ENCODE measurements around the gene GSTO1.
A peak's percentile ranks its signal among the peaks of the same experiment; 100 is the strongest.
"Not testable (repeated sequence)": the region's sequence is repeated elsewhere in the genome, so short reads cannot be mapped to it uniquely, and the experiment has no call there.

The GSTO1 gene

GRCh38 chr10:104247513-104248146 lies 7.1 kb upstream of the GSTO1 start:
- peaks cover 7 to 13% of the 10 kb centered on the region in 2 donors for H3K4me1 ChIP-seq (ENCODE audit: control insufficient read depth in 1 of 2, insufficient read depth in 2 of 2, low read length in 2 of 2)
- H3K9ac ChIP-seq (ENCODE audit: low read depth in 1 of 2, low read length in 2 of 2), result no peak overlapping the region
- no peak overlapping the region for H3K27ac ChIP-seq (ENCODE audit: low read depth, low read length)
- peaks cover 0 to 6% of the 10 kb centered on the region in 2 donors for H3K9me3 ChIP-seq (ENCODE audit: control insufficient read depth in 1 of 2, low read length in 2 of 2)
- no peaks in the 10 kb centered on the region for H3K27me3 ChIP-seq (ENCODE audit: control insufficient read depth in 1 of 2, insufficient read depth in 2 of 2, low read length in 2 of 2)
- H3K4me3 ChIP-seq (ENCODE audit: low read depth in 1 of 2, low read length in 2 of 2), result no peak overlapping the region
- H3K36me3 ChIP-seq (ENCODE audit: control insufficient read depth in 1 of 2, insufficient read depth in 2 of 2, low read length in 2 of 2), result no peaks in the 10 kb centered on the region

- not testable (repeated sequence) for H3K9me3 ChIP-seq (ENCODE audit: control insufficient read depth in 1 of 2, low read length in 2 of 2); H3K4me3 ChIP-seq (ENCODE audit: low read depth in 1 of 2, low read length in 2 of 2); H3K27me3 ChIP-seq (ENCODE audit: control insufficient read depth in 1 of 2, insufficient read depth in 2 of 2, low read length in 2 of 2); H3K9ac ChIP-seq (ENCODE audit: low read depth in 1 of 2, low read length in 2 of 2); H3K27ac ChIP-seq (ENCODE audit: low read depth, low read length); H3K36me3 ChIP-seq (ENCODE audit: control insufficient read depth in 1 of 2, insufficient read depth in 2 of 2, low read length in 2 of 2)
- H3K4me1 ChIP-seq (ENCODE audit: control insufficient read depth in 1 of 2, insufficient read depth in 2 of 2, low read length in 2 of 2), result peaks cover 20 to 26% of the 10 kb centered on the region in 2 donors
These were observed 5.8 kb upstream of the GSTO1 start for GRCh38 chr10:104248931-104249330.

- Histone ChIP-seq H3K9me3 (ENCODE audit: control insufficient read depth in 1 of 2, low read length in 2 of 2) (peaks cover 0 to 6% of the 10 kb centered on the region in 2 donors), H3K27me3 (ENCODE audit: control insufficient read depth in 1 of 2, insufficient read depth in 2 of 2, low read length in 2 of 2) (no peaks in the 10 kb centered on the region), H3K36me3 (ENCODE audit: control insufficient read depth in 1 of 2, insufficient read depth in 2 of 2, low read length in 2 of 2) (no peaks in the 10 kb centered on the region), H3K4me1 (ENCODE audit: control insufficient read depth in 1 of 2, insufficient read depth in 2 of 2, low read length in 2 of 2) (peaks cover 28 to 33% of the 10 kb centered on the region in 2 donors), H3K4me3 (ENCODE audit: low read depth in 1 of 2, low read length in 2 of 2) (no peak overlapping the region), H3K27ac (ENCODE audit: low read depth, low read length) (no peak overlapping the region), H3K9ac (ENCODE audit: low read depth in 1 of 2, low read length in 2 of 2) (no peak overlapping the region)
These were observed 4.3 kb upstream of the GSTO1 start for GRCh38 chr10:104250371-104250770.

- H3K27ac ChIP-seq (ENCODE audit: low read depth, low read length), result no peak overlapping the region
- peaks cover 0 to 6% of the 10 kb centered on the region in 2 donors for H3K9me3 ChIP-seq (ENCODE audit: control insufficient read depth in 1 of 2, low read length in 2 of 2)
- peaks cover 39 to 42% of the 10 kb centered on the region in 2 donors for H3K4me1 ChIP-seq (ENCODE audit: control insufficient read depth in 1 of 2, insufficient read depth in 2 of 2, low read length in 2 of 2)
- H3K9ac ChIP-seq (ENCODE audit: low read depth in 1 of 2, low read length in 2 of 2), result no peak overlapping the region
- H3K4me3 ChIP-seq (ENCODE audit: low read depth in 1 of 2, low read length in 2 of 2), result no peak overlapping the region
- no peaks in the 10 kb centered on the region for H3K36me3 ChIP-seq (ENCODE audit: control insufficient read depth in 1 of 2, insufficient read depth in 2 of 2, low read length in 2 of 2)
- no peaks in the 10 kb centered on the region for H3K27me3 ChIP-seq (ENCODE audit: control insufficient read depth in 1 of 2, insufficient read depth in 2 of 2, low read length in 2 of 2)
These were observed 3.2 kb upstream of the GSTO1 start for GRCh38 chr10:104251443-104251842.

GRCh38 chr10:104252368-104252767 lies 2.3 kb upstream of the GSTO1 start:
- Histone ChIP-seq H3K4me1 (ENCODE audit: control insufficient read depth in 1 of 2, insufficient read depth in 2 of 2, low read length in 2 of 2) (peaks cover 45 to 51% of the 10 kb centered on the region in 2 donors), H3K27ac (ENCODE audit: low read depth, low read length) (no peak overlapping the region), H3K27me3 (ENCODE audit: control insufficient read depth in 1 of 2, insufficient read depth in 2 of 2, low read length in 2 of 2) (no peaks in the 10 kb centered on the region), H3K9ac (ENCODE audit: low read depth in 1 of 2, low read length in 2 of 2) (no peak overlapping the region), H3K4me3 (ENCODE audit: low read depth in 1 of 2, low read length in 2 of 2) (no peak overlapping the region), H3K36me3 (ENCODE audit: control insufficient read depth in 1 of 2, insufficient read depth in 2 of 2, low read length in 2 of 2) (no peaks in the 10 kb centered on the region), H3K9me3 (ENCODE audit: control insufficient read depth in 1 of 2, low read length in 2 of 2) (peaks cover 0 to 1% of the 10 kb centered on the region in 2 donors)

- Histone ChIP-seq H3K27me3 (ENCODE audit: control insufficient read depth in 1 of 2, insufficient read depth in 2 of 2, low read length in 2 of 2) (no peaks in the 10 kb centered on the region), H3K4me3 (ENCODE audit: low read depth in 1 of 2, low read length in 2 of 2) (peak overlapping the region; percentile 7 to 84), H3K9me3 (ENCODE audit: control insufficient read depth in 1 of 2, low read length in 2 of 2) (no peaks in the 10 kb centered on the region), H3K4me1 (ENCODE audit: control insufficient read depth in 1 of 2, insufficient read depth in 2 of 2, low read length in 2 of 2) (peaks cover 45 to 53% of the 10 kb centered on the region in 2 donors), H3K27ac (ENCODE audit: low read depth, low read length) (no peak overlapping the region), H3K36me3 (ENCODE audit: control insufficient read depth in 1 of 2, insufficient read depth in 2 of 2, low read length in 2 of 2) (peaks cover 3 to 4% of the 10 kb centered on the region in 2 donors), H3K9ac (ENCODE audit: low read depth in 1 of 2, low read length in 2 of 2) (no peak overlapping the region)
These were observed 1.6 kb upstream of the GSTO1 start for GRCh38 chr10:104253106-104253505.

GRCh38 chr10:104253606-104254410 lies 884 bp upstream of the GSTO1 start:
- Histone ChIP-seq H3K4me3 (ENCODE audit: low read depth in 1 of 2, low read length in 2 of 2) (peak overlapping the region; percentile 84 to 88), H3K27ac (ENCODE audit: low read depth, low read length) (no peak overlapping the region), H3K9ac (ENCODE audit: low read depth in 1 of 2, low read length in 2 of 2) (peak overlapping the region; percentile 93 to 94), H3K27me3 (ENCODE audit: control insufficient read depth in 1 of 2, insufficient read depth in 2 of 2, low read length in 2 of 2) (no peaks in the 10 kb centered on the region), H3K4me1 (ENCODE audit: control insufficient read depth in 1 of 2, insufficient read depth in 2 of 2, low read length in 2 of 2) (peaks cover 45 to 53% of the 10 kb centered on the region in 2 donors), H3K36me3 (ENCODE audit: control insufficient read depth in 1 of 2, insufficient read depth in 2 of 2, low read length in 2 of 2) (peaks cover 6 to 11% of the 10 kb centered on the region in 2 donors), H3K9me3 (ENCODE audit: control insufficient read depth in 1 of 2, low read length in 2 of 2) (no peaks in the 10 kb centered on the region)

- Histone ChIP-seq H3K4me1 (ENCODE audit: control insufficient read depth in 1 of 2, insufficient read depth in 2 of 2, low read length in 2 of 2) (peaks cover 45 to 55% of the 10 kb centered on the region in 2 donors), H3K27ac (ENCODE audit: low read depth, low read length) (peak overlapping the region; percentile 93), H3K9me3 (ENCODE audit: control insufficient read depth in 1 of 2, low read length in 2 of 2) (no peaks in the 10 kb centered on the region), H3K36me3 (ENCODE audit: control insufficient read depth in 1 of 2, insufficient read depth in 2 of 2, low read length in 2 of 2) (peaks cover 15 to 27% of the 10 kb centered on the region in 2 donors), H3K9ac (ENCODE audit: low read depth in 1 of 2, low read length in 2 of 2) (peak overlapping the region; percentile 93 to 94), H3K4me3 (ENCODE audit: low read depth in 1 of 2, low read length in 2 of 2) (peak overlapping the region; percentile 84 to 88), H3K27me3 (ENCODE audit: control insufficient read depth in 1 of 2, insufficient read depth in 2 of 2, low read length in 2 of 2) (no peaks in the 10 kb centered on the region)
These were observed 754 bp downstream of the GSTO1 start for GRCh38 chr10:104255311-104255981.

- Histone ChIP-seq H3K9ac (ENCODE audit: low read depth in 1 of 2, low read length in 2 of 2) (peak overlapping the region; percentile 17 to 93), H3K27ac (ENCODE audit: low read depth, low read length) (peak overlapping the region; percentile 44), H3K36me3 (ENCODE audit: control insufficient read depth in 1 of 2, insufficient read depth in 2 of 2, low read length in 2 of 2) (peaks cover 21 to 35% of the 10 kb centered on the region in 2 donors), H3K4me3 (ENCODE audit: low read depth in 1 of 2, low read length in 2 of 2) (peak overlapping the region; percentile 84 to 88), H3K4me1 (ENCODE audit: control insufficient read depth in 1 of 2, insufficient read depth in 2 of 2, low read length in 2 of 2) (peaks cover 45 to 55% of the 10 kb centered on the region in 2 donors), H3K27me3 (ENCODE audit: control insufficient read depth in 1 of 2, insufficient read depth in 2 of 2, low read length in 2 of 2) (no peaks in the 10 kb centered on the region), H3K9me3 (ENCODE audit: control insufficient read depth in 1 of 2, low read length in 2 of 2) (no peaks in the 10 kb centered on the region)
These were observed 1.8 kb downstream of the GSTO1 start for GRCh38 chr10:104256335-104256961.
